Measurements from ENCODE around the gene SAYSD1.
A peak's percentile ranks its signal among the peaks of the same experiment; 100 is the strongest.

SAYSD1 gene, protein sequence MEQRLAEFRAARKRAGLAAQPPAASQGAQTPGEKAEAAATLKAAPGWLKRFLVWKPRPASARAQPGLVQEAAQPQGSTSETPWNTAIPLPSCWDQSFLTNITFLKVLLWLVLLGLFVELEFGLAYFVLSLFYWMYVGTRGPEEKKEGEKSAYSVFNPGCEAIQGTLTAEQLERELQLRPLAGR

DNA sequence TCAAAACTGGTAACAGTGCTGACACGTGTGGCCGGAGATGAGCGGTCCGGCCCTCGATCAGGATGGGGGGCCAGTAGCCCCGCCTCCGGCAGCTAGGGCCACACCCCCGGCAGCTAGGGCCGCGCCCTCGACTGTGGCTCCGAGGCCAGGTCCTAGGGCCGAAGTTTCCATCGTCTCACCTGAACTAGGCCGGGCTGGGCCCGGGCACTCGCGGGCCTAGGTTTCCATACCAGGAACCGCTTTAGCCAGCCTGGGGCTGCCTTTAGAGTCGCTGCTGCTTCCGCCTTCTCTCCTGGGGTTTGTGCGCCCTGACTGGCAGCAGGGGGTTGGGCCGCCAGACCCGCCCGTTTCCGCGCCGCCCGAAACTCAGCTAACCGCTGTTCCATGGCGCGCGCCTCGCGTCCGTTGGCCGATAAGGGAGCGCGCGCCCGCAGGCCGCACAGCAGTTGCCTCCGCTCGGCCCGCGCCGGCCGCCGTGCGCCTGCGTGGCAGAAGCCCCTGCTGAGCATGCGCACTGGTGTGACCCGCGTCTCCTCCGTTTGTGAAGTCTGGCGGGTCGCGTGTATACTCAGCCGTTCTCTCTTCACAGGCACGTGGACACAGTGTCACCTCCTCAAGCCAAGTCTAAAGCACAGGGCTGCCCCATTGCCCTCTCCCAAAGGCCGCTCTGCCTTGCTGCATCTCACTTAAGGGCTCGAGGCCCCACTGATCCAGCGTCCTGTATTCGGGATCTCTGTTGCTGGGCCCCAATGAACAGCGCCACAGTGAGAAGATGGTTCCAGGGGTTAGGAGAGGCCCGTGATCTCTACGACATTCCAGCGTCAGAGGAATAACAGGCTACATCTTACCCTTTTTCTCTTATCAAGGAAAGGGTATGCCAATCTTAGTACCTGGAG is at the start of gene SAYSD1:
Gene SAYSD1 (minus strand): TSS at position 483 of the 896 bp plus-strand sequence. CDS start 97 bp downstream, at position 386.
- DNase-seq: peak; percentile 85
- Histone ChIP-seq H3K36me3 (replicated peaks) (no peaks in the 10 kb centered on the region), H3K27me3 (replicated peaks) (no peaks in the 10 kb centered on the region), H3K27ac (peak within 1 kb of the TSS; percentile 41), H3K4me3 (ENCODE audit: low read depth, low read length) (peak within 1 kb of the TSS; percentile 78)
- in situ Hi-C loops (cut with HindIII; ENCODE audit: low pct_ligation_motif_present, low sequenced_read_pairs): no loop called here
- TF ChIP-seq, protein P1, sequence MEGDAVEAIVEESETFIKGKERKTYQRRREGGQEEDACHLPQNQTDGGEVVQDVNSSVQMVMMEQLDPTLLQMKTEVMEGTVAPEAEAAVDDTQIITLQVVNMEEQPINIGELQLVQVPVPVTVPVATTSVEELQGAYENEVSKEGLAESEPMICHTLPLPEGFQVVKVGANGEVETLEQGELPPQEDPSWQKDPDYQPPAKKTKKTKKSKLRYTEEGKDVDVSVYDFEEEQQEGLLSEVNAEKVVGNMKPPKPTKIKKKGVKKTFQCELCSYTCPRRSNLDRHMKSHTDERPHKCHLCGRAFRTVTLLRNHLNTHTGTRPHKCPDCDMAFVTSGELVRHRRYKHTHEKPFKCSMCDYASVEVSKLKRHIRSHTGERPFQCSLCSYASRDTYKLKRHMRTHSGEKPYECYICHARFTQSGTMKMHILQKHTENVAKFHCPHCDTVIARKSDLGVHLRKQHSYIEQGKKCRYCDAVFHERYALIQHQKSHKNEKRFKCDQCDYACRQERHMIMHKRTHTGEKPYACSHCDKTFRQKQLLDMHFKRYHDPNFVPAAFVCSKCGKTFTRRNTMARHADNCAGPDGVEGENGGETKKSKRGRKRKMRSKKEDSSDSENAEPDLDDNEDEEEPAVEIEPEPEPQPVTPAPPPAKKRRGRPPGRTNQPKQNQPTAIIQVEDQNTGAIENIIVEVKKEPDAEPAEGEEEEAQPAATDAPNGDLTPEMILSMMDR (IDR thresholded peaks at IDR 0.05; ENCODE audit: low read depth, low read length, missing control alignments): no peak

DNA sequence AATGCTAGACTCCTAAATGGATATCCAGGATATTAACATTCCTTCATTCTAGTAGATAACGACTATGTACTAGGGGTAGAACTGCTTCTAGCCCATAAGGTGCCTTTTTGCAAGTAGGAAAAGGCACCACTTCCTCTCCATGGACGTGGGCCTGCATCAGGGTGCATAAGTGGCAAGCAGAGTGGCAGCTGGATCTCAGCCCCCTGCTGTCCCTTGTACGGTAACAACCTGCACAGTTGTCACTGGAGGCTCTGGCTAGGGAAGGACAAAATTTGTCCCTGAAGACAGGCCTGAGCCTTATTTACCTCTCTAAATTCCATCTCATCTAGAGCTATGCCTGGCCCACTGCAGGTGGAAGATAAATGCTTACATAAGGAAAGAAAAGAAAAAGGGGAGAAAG is 42.5 kb upstream of the SAYSD1 start:
- no peaks in the 10 kb centered on the region for H3K27me3 ChIP-seq (replicated peaks)
- TF ChIP-seq, protein P1 (IDR thresholded peaks at IDR 0.05; ENCODE audit: low read depth, low read length, missing control alignments): no peak
- H3K4me3 ChIP-seq (ENCODE audit: low read depth, low read length): no peak overlapping the region
- in situ Hi-C loops (cut with HindIII; ENCODE audit: low pct_ligation_motif_present, low sequenced_read_pairs): no loop called here
- no peaks in the 10 kb centered on the region for H3K36me3 ChIP-seq (replicated peaks)
- H3K27ac ChIP-seq: no peak overlapping the region
- no peak for DNase-seq

DNA sequence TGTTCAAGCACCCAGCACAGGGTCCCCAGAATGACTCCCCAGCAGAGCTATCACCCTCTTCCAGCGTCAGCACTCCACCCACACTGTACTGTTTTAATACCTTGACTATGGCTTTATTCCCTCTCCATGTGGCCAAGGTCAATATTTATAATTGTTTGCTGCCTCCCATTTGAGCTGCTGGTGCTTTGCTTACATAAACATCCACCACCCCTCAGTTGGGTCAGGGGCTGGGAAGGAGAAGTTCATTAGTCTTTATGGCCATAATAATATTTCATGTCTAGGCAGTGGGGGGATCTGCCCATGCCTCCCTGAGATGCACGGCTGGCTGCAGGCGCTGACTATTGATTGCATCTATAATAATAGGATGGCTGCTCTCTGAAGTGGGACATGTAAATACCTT is 41.8 kb upstream of the SAYSD1 start:
- Histone ChIP-seq H3K36me3 (replicated peaks) (no peaks in the 10 kb centered on the region), H3K27me3 (replicated peaks) (no peaks in the 10 kb centered on the region), H3K27ac (no peak overlapping the region), H3K4me3 (ENCODE audit: low read depth, low read length) (no peak overlapping the region)
- in situ Hi-C loops (cut with HindIII; ENCODE audit: low pct_ligation_motif_present, low sequenced_read_pairs): no loop called here
- TF ChIP-seq, protein P1 (IDR thresholded peaks at IDR 0.05; ENCODE audit: low read depth, low read length, missing control alignments): no peak
- no peak for DNase-seq

DNA sequence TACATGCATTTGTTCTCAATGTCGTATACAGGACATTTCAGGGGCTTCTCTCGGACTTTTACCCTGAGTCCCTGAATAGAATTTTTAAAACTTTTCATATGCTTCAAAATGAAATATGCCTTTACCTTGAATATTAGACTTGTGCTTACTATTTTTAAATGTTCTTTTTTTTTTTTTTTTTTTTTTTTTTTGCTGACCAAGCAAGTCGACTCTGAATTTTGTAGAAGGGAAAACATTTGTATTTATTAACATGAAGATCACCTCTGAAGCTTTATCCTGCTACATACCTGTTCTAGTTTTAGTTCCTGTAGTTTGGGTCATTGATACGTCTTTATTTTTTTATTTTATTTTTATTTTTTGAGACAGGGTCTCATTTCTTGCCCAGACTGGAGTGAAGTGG is 39.7 kb upstream of the SAYSD1 start:
- TF ChIP-seq, protein P1 (IDR thresholded peaks at IDR 0.05; ENCODE audit: low read depth, low read length, missing control alignments): no peak
- in situ Hi-C loops (cut with HindIII; ENCODE audit: low pct_ligation_motif_present, low sequenced_read_pairs): no loop called here

DNA sequence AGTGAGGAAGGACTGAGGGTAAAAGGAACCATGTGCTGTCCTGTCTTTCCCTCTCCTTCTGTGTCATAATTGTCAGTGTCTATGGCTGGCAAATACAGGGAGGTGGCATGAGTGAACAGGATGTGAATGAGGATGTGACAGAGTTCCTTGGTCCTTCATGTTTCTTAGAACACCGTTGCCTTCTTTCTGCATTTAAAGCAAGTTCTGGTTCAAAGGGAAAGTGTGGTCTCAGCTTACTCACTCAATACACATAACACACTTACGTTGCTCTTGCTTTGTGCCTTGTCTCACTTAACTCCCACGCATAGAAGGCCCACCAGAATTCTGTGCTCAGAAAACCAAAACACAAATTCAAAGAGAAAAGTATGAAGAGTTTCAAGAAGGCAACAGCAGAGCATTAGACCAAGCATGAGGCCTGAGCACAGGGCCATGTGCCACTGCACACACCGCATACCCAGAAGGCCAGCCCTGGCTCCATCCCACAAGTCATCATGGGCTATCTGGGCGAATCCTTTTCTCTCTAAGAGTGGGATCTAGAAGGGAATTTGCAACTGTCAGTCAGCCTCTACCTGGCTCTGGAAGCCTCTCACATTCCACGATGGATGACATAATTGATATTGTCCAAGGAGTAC is 38.9 kb upstream of the SAYSD1 start:
- no peak overlapping the region for H3K27ac ChIP-seq
- H3K27me3 ChIP-seq (replicated peaks): peaks cover 2% of the 10 kb centered on the region
- no peak overlapping the region for H3K4me3 ChIP-seq (ENCODE audit: low read depth, low read length)
- H3K36me3 ChIP-seq (replicated peaks): no peaks in the 10 kb centered on the region
- no peak for DNase-seq
- in situ Hi-C loops (cut with HindIII; ENCODE audit: low pct_ligation_motif_present, low sequenced_read_pairs): no loop called here
- TF ChIP-seq, protein P1 (IDR thresholded peaks at IDR 0.05; ENCODE audit: low read depth, low read length, missing control alignments): no peak

More for the DNA sequence above, 39.7 kb upstream of the SAYSD1 start:
- no peak for DNase-seq
- Histone ChIP-seq H3K27ac (no peak overlapping the region), H3K36me3 (replicated peaks) (no peaks in the 10 kb centered on the region), H3K27me3 (replicated peaks) (peaks cover 2% of the 10 kb centered on the region), H3K4me3 (ENCODE audit: low read depth, low read length) (no peak overlapping the region)

Measured in brain microvascular endothelial cell (primary cell).